ENCODE data around the gene IL9R.

DNA sequence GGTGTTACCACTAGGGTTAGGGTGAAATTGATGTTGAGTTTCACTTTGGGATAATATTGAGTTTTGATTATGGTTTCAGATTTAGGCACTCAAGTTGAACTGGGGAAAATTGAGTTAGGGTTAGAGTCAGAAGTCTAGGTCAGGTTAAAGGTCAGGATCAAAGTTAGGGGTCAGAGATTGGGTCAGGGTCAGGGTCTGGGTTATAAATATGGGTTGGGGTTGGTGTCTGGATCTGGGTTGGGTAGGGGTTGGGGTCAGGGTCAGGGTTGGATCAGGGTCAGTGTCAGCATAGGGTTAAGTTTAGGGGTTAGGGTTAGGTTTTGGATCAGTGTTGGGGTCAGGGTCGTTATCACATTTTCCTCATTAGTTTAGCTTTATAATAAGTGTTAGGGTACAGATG is 42.7 kb upstream of the IL9R start:
- TF ChIP-seq EZH2phosphoT487 (conservative IDR thresholded peaks at IDR 0.05; ENCODE audit: low read length) (no peak), CTCF (IDR thresholded peaks at IDR 0.05; ENCODE audit: insufficient read depth, low read length, poor library complexity, severe bottlenecking) (no peak)
